Measurements from ENCODE around the gene FADS3. TPM values are rescaled to one million over a fixed set of nuclear protein-coding genes. Genes with fewer than 3 reads are reported as not detected.

FADS3 gene
- total RNA-seq, 1 donor from 2014 or later: 135 TPM

- Mint-ChIP-seq H3K36me3 (ENCODE audit: low read depth) (no peaks in the 10 kb centered on the region), H3K9me3 (no peaks in the 10 kb centered on the region), H3K27me3 (peaks cover 43% of the 10 kb centered on the region), H3K4me3 (peak overlapping the region; percentile 19), H3K4me1 (peaks cover 9% of the 10 kb centered on the region), H3K27ac (no peak overlapping the region)
- POLR2A ChIA-PET: no interaction called here
- CTCF ChIA-PET: interaction anchor here (0.6 to 2.2 kb wide), 3 partner anchors 16 to 167 kb away, joined by 3 to 8 read pairs (median 3); no protein-coding TSS in a partner anchor
- no peak for TF ChIP-seq CTCF (IDR thresholded peaks at IDR 0.05)
- DNase-seq: no peak
- intact Hi-C loops (cut with micrococcal nuclease): no loop called here
- no peak for ATAC-seq (ENCODE audit: low read depth)
Observed at GRCh38 chr11:61914471-61915171, 23.3 kb upstream of the FADS3 start.

- Mint-ChIP-seq H3K27ac (no peak overlapping the region), H3K36me3 (ENCODE audit: low read depth) (no peaks in the 10 kb centered on the region), H3K27me3 (peaks cover 37% of the 10 kb centered on the region), H3K9me3 (no peaks in the 10 kb centered on the region), H3K4me1 (peaks cover 9% of the 10 kb centered on the region), H3K4me3 (no peak overlapping the region)
- DNase-seq: peak; percentile 9
- intact Hi-C loops (cut with micrococcal nuclease): no loop called here
- no peak for TF ChIP-seq CTCF (IDR thresholded peaks at IDR 0.05)
- POLR2A ChIA-PET: no interaction called here
- CTCF ChIA-PET: interaction anchor here (0.6 to 2.2 kb wide), 2 partner anchors 33 to 168 kb away, joined by 3 to 8 read pairs; no protein-coding TSS in a partner anchor
- ATAC-seq (ENCODE audit: low read depth): no peak
Observed at GRCh38 chr11:61913699-61914395, 22.5 kb upstream of the FADS3 start.

DNA sequence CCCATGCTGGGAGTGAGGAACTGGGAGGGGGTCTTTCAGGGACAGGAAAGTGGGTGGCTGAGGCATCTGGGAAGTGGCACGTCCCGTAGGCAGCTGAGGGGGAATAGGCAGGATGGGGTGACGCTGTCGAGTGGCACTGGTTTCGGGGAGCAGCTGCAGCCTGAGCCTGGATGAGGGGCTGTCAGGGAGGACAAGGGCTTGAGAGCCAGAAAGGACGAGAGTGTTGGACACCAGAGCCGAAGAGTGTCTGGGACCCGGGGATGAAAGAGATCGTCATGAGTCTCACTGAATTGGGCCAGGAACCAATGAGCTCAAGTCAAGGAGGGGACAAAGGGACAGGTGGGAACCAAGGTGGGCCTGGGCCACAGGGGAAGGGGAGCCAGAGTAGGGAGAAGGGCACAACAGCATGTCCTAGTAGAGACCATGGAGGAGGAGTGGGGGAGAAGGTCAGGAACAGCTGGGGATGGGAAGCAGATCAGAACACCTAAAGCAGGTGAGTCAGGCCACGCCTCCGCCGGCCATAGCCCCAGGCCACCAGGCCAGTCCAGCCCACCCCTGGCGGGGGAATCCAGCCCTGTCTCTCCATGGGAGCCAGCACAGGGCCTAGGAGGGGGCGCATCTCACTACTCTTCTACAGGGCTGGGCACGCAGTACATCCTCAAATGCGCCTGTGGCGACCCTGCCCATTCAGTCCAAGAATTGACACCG is 21.8 kb upstream of the FADS3 start:
- CTCF ChIA-PET: no interaction called here
- Mint-ChIP-seq H3K27ac (no peak overlapping the region), H3K4me1 (peaks cover 6% of the 10 kb centered on the region), H3K27me3 (peaks cover 30% of the 10 kb centered on the region), H3K36me3 (ENCODE audit: low read depth) (no peaks in the 10 kb centered on the region), H3K9me3 (no peaks in the 10 kb centered on the region), H3K4me3 (no peak overlapping the region)
- ATAC-seq (ENCODE audit: low read depth) (no peak), DNase-seq (peak; percentile 8)
- intact Hi-C loops (cut with micrococcal nuclease): no loop called here
- TF ChIP-seq CTCF (IDR thresholded peaks at IDR 0.05): no peak
- POLR2A ChIA-PET: no interaction called here

GRCh38 chr11:61912530-61912898 is 21.2 kb upstream of the FADS3 start:
- no peak for TF ChIP-seq CTCF (IDR thresholded peaks at IDR 0.05)
- Mint-ChIP-seq H3K36me3 (ENCODE audit: low read depth) (no peaks in the 10 kb centered on the region), H3K27ac (no peak overlapping the region), H3K4me1 (no peaks in the 10 kb centered on the region), H3K9me3 (no peaks in the 10 kb centered on the region), H3K27me3 (peaks cover 24% of the 10 kb centered on the region), H3K4me3 (no peak overlapping the region)
- no peak for DNase-seq
- CTCF ChIA-PET: no interaction called here
- POLR2A ChIA-PET: no interaction called here
- intact Hi-C loops (cut with micrococcal nuclease): no loop called here
- ATAC-seq (ENCODE audit: low read depth): no peak

Measured in activated B cell treated with CpG ODN at 0.5 μM for 24 hours (primary cell).